Activated T-helper 1 cell treated with Interleukin-2 at 50 U/mL for 16 hours (primary cell): ENCODE measurements around the gene INHBA.

Experiments used
- DNase-seq: peaks from one replicate; pipeline ENCODE4 v3.0.0-alpha.2; 2020; ENCODE audit warnings: low read depth

Gene INHBA

DNA sequence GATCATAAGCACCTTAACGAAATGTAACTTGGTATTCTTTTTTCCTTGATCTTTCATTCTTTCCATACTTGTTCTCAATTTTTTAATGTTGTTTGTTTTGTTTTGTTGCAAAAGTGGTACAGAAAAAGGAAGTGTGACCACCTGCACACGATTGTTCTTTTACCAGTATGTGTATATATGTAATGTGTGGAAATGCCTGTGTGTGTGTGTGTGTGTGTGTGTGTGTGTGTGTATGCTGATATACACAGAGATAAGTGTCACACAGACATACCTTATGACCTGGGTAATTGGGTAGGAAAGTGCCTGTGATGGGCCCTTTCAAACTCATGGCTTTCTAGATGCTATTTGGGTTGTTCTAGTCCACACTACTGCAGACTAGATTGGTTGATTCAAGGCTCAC lies 14.0 kb downstream of the INHBA start:
- no peak for DNase-seq

DNA sequence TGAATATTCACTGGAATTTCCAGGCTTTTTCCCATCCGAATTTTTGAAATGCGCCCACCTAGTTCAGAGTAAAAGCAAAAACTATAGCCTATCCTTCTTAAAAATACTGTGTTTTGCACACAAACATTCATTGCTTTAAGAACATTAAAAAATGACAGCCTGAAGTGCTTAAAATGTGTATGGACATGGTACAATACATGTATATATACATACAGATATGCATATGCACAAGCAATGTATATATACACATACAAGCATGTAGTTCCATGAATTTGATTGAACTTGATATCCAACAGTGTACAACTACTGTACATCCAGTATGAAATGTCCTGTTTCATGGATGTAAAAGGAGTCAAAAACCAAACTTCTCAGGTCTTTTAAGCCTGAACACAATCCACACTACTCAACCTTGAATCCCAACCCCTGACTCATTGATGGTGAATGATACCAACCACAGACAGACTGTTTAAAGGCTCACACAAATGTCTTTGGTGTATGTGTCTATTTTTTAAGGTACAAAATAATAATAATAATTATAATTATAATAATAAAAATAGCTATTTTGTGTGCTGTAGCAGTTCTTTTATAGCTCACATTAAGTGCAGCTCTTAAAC lies 14.8 kb downstream of the INHBA start:
- no peak for DNase-seq

DNA sequence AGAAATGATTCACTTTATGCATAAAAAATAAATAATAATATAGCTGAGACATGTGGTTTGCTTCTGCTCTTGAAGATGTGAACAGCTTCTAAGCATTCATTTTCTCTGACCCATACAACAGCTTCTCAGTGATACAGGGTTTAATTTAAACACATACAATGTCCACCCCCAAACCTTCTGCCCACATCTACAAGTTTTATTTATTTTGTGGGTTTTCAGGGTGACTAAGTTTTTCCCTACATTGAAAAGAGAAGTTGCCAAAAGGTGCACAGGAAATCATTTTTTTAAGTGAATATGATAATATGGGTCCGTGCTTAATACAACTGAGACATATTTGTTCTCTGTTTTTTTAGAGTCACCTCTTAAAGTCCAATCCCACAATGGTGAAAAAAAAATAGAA lies 17.2 kb downstream of the INHBA start:
- no peak for DNase-seq

DNA sequence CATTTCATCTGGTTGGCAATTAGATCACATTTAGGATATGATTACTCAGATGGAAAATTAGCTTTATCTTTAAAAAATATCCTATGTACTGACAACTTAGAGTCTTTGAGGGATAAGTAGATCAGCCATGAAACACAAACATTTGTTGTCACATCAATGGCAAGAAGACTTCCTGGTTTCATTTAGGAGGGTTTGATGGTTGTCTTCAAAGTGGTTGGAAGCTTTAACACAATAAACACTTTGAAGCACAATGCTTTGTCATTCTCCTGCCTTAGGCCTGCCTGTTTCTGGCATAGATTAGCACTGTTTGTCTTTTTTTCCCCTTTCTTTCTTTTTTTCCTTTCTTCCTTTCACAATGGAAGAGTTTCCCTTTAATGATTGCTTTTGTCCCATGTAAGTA lies 20.5 kb downstream of the INHBA start:
- no peak for DNase-seq

DNA sequence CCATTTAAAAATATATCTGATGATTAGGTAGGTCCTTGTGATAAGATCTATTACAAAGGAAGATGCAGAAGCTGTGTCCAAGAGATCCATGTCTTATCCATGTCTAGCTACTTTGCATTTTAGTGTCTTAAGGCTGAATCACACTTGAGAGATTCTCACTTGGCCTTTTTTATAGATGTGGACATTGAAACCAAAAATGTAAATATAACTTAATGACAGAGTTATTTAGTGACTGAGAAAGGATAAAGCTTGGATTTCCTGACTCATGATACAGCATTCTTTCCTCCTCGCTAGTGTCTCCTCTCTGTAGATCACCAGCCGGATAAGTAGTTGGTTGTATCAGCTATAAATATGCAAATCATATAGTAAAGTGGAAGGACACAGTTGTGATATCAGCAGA lies 23.3 kb downstream of the INHBA start:
- no peak for DNase-seq

DNA sequence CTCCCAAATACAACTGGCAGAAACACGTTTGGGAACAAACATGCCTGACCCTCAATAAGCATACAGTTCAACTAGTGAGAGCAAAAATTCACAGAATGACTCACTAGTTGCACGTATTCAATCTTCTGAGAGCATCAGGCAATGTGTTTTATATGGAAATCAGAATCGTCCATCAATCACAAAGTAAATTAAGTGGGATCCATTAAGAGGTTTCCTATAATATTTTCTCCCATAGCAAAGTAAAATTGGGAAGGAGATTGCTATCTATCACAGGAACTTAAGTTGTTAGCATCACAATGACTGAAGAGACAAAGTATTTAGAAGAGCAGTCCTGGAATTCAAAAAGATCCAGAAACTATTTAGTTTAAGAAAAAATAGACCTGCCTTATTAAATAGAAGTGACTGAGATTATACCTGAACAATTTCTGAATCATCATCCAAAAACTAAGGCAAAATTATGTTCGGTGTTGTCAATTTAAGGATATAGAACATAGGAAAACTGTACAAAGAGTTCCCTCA lies 28.3 kb downstream of the INHBA start:
- no peak for DNase-seq

DNA sequence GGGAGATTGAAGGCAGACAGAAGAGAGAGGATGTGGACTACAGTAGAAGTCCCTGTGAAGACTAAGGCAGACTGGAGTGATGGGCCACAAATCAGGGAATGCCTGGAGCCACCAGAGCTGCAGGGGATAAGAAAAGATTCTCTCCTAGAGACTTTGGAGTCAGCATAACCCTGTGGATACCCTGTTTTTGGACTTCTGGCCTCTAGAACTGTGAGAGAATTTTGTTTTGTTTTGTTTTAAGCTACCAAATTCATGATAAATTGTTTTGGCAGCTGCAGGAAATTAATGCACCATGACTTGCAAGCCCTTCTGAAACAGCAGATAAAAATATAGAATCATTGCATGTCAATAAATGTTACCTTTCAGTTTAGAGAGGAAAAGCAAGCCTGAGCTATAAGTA lies 41.3 kb downstream of the INHBA start:
- DNase-seq, result no peak

DNA sequence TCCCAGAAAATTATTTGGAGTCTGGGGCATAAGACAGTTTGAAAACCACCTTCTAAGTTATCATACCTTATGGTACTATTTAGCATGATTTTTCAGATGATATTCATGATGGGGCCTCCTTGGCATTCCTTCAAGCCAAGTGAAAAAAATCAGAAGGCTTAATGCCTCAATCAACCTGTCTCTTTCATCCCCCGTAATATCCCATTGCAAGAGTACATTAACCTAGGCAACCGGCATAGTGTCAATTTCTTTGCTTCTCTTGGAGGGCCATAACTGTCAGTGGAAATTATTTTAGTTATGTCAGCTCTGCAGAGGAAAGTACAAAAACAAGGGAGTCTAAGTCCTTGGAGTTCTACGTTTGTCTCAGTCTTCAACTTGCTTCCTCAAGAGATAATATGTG lies 43.4 kb downstream of the INHBA start:
- DNase-seq, result no peak

DNA sequence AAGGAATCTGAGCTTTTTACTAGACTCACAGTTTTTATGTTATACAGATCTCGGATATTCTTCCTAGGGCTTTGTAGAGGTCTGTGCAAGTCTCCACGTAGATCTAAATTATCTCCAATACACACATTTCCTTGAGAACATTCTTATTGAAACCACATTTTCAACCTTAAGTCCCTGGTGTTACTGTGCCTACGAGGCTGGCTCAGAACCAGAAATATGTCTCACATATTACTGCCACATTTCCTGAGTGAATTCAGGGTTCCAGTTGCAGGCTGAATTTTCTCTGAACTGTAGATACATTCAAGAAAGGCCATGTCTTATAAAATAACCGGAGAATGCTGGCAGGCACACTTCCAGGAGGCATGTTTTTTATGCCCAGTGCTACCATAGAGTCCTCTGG lies 46.5 kb downstream of the INHBA start:
- no peak for DNase-seq

DNA sequence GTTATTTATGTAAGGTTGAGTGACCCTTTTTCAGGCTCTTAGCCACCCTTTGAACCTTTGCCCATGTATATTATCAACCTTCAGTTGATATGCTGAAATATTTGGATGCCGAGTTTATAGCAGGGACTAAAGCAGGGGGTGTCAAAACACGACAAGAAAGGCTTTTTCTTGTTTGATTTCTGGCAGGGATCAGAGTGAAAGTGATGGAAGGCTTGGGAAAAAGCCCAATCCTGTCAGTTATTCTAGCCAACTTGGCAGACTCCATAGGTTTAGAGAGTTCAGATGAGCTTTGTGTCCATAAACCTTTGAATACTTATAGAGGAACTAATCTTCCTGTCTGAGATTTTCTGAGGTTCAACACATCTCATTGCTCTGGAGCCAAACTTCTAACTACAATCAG lies 47.5 kb downstream of the INHBA start:
- no peak for DNase-seq

DNA sequence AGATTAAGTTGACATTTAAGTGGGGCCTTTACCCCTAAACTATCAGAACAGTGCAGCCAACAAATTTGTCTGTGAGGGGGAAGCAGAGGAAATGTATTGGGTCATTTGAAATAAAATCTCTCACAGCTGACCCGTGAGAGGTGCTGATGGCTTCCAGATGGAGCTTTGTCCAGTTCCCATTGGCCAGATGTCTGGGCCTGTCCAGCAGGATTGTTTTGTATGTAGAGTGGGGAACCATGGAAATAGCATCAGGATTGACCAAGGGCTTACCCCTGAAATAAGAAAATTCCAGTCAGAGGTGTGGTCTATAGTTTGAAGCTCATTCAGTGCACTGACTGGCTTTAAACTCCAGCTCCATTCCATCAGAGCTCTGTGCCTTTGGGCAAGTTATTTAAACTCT lies 50.6 kb downstream of the INHBA start:
- DNase-seq, result no peak

DNA sequence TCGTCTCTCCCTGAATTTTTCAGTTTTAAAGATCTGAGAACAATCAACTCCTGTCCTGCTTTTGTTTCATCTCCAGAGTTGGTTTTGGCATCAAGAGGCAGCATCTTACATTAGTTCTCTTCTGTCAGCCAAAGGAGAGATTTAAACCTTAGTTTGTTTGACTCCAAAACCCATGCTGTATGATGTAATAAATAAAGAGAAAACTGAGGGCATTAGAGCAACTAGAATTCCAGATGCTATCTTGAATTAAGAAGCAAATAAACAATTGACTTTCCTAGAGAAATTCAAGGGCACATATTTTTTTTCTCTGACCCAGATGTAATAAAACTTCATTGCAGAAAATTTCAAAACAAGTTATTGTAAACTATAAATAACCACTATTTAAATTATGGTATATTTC lies 54.4 kb downstream of the INHBA start:
- DNase-seq, result no peak

DNA sequence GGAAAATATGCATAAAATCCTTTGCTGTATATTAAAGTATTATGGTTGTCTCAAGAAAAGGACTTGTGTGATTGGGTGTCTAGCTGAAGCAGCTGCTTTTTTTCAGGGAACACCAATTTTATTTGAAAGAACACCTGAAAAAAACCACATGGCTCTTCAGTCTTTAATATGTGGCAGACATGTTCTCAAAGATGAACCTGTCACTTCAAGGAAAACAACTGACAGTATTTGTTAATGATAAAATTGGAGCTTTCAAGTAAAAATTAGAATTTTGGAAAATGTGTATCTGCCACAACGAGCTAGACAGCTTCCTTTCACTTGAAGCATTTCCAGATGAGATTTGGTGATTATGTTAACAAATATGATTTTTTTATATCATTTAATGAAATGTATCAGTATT lies 59.3 kb downstream of the INHBA start:
- no peak for DNase-seq

DNA sequence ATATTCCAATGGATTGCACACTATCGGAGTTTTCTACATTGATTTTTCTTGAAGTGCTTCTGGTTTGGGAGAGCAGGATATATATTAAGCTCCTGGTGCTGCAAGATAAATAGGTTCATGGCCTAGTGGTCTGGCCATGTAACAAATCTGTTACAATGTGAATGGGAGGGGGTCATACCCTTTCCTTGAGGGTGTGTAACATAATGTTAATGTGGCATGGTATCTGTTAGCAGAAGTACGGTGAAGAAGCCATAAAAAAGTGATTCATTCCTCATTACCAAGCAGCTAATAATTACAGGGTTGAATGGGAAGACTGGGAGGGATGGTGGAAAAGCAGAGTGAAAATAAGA lies 61.2 kb downstream of the INHBA start:
- DNase-seq, result no peak

DNA sequence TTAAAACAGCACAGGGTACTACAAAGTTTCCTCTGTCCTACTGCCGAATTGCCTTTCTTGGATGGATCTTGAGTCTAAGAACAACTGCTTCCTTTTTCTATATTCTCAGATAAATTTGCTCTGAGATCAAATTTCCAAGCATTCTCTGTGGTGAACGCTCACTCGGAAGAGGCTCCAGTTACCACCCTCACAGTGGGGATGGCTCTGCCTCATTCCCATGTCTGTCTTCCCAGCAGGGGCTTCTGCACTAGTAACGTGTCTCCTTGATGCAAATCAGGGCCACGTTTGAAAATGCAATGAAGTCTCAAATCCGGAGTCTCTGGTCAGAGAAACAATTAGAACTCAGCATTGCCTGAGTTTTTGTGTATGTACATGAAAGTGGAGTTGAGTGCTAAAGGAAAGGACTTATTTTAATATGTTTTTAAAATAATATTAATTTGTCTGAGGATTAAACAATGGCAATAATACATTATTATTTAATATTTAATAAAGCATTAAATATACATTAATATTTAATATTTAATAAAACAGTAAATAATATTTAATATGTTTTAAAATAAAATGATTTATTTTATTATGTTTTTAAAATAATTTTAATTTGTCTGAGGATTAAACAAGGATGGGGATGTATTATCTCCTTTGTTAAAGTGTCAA lies 61.8 kb downstream of the INHBA start:
- DNase-seq, result no peak

DNA sequence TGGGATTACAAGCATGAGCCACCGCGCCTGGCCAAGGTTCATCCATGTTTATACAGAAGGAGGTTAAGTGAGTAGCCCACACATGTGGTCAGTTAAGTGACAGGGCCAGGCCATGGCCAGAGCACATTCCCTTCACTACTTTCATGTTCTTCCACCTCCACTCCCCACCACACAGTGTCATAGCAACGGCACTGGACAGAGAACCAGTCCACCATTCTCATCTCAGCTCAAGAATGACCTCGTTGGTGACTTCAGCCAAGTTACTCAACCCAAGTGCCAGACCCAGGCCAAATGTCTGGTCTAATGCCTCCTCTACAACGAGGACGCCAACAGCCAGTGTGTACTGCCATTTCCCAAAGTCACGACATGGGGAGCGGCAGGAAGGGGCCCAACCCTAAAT lies 62.4 kb downstream of the INHBA start:
- no peak for DNase-seq

DNA sequence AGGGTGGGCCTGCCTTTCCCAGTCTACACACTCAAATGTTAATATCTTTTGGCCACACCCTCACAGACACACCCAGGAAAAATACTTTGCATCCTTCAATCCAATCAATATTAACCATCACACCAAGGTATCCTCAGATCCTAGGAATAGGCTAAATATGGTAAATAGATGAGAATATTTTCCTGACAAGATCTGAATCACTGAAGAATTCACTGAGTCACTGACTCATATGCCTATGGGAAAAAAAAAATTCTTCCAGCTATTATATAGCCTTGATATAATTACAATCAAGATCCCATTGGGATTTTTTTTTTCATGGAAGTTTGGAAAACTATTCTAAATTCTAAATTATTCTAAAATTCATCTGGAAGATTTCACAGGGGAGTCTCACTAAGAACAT lies 65.8 kb downstream of the INHBA start:
- DNase-seq, result no peak
